GM03348 (cell line): Measurements from ENCODE around the gene WLS.
A peak's percentile ranks its signal among the peaks of the same experiment; 100 is the strongest.
"Not testable (repeated sequence)": the region's sequence is repeated elsewhere in the genome, so short reads cannot be mapped to it uniquely, and the experiment has no call there.

Source experiments
- DNase-seq: peaks from one replicate; pipeline ENCODE4 v3.0.0; 2012; ENCODE audit warnings: low spot score

Gene WLS

DNA sequence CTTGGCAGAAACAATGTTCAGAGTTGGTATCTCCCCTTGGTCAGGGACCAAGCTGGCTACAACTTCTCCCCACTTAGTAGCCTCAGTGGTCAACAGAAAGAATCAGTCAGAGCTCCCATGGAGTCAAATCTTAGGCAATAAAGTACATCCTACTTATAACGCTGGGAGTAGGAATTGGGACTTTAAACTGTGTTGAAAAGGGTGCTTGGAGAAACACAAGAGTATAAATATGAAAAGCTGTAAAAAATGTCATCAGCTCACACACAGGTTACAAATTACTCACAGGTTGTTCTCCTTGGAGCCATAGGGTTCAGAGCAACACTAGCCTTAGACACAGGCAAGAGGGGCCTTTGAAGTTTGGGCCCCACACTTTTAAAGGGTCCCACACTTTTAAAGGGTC lies 67.4 kb downstream of the WLS start:
- DNase-seq = no peak

DNA sequence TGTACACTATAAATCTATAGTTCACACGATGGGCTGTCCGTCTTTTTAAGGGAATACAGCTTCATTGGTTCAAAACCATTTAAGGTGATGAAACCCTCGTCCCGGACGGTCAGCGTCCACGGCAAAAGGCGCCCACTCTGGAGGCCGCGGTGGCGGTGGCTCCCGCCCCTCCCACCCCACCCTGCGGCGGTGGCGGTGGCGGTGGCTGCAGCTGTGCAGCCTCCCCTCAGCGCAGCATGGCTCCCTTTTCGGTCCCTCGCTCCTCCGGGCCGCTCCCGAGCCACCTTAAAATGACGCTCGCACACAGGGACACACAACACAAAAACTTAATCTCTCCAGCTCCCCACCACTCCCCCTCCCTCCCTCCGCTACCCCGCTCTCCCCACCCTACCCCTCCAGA lies 69.1 kb downstream of the WLS start:
- no peak for DNase-seq

DNA sequence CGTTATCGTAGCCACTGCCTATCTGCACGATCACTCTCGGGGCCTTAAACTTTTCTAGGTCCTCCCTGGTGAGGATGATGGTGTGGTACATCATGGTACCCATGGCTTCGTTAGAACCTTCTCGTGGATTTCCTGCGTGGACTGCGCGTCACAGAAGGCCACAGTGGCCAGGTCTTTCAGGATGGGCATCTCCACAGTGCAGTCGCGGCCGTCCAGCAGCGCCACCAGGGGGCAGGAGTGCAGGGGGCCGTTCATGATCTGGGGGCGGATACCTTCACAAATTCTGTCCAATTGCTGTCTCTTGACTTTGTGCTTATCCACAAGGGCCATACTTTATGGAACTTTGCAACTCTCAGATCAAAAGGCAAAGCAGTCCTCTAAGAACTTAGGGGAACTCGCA lies 69.6 kb downstream of the WLS start:
- no peak for DNase-seq

DNA sequence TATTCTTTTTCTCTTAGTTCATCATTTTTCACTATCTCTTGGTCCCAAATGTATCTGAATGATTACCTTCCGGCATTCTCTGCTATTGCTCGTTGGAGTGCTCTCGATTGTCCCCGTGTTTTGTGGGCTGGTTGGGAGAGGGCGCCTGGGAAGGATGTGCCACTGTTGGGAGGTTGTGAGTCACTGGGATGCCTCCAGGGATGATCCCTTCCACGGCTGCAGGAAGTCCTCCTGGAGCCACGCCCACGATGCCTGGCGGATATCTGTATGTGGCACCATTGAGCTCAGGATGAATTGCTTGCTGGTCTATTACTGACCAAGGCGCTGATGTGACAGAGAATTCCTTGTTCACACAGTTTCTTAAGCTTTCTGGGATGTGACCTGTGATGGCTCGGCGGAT lies 70.7 kb downstream of the WLS start:
- not testable (repeated sequence) for DNase-seq

DNA sequence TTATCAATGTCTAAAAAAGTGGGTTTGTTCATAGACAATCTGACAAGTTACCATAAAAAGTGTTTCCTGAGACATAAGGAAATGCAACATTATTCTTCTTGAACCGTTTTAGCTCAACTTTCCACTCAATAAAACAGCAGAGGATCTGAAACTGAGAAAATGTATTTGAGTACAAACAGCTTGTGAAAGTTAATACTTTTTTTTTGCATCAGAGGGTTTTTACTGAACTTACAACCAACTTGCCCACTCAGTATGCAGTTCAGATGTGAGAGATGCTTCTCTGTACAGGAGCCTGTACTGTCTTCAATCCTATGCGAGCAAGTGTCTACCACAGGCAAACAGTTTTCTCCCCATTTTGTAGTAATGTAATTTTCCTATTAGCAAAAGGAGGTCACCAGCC lies 71.4 kb downstream of the WLS start:
- not testable (repeated sequence) for DNase-seq

DNA sequence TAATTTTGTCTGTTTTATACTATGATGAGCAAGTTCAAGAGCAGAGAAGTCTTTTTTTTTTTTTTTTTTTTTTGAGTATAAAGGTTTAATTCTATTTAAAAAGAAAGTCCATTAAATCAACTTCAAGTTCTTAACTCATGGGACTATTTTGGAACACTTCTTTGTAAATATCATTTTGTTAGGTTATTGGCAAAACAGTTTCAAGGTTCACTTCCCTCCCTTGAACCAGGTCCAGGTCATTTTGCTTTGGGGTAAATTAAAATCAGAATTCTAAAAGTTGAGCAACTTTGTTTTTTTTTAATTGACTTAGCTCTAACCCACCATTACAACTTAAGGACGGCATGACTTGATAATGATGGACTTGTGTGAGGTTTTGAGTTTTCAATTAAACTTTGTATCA lies 72.3 kb downstream of the WLS start:
- DNase-seq = no peak

DNA sequence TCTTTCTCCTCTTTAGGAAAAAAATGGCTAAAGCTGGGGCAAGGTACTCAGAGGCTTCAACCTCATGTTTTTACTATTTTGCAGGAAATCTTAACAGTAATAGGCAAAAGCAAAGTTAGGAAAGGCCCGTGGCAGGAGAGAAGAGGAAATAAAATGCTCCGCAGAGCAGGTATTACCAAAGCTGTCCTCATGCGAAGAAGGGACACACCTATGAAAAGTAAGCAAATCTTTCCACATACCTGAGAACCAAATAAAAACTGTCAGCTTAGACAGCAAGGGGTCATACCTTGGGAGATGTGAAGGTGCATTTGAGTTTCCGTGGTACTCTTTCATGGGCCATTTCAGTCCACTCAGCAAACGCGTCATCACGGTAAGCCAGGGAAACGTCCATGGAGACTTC lies 73.5 kb downstream of the WLS start:
- DNase-seq = no peak

DNA sequence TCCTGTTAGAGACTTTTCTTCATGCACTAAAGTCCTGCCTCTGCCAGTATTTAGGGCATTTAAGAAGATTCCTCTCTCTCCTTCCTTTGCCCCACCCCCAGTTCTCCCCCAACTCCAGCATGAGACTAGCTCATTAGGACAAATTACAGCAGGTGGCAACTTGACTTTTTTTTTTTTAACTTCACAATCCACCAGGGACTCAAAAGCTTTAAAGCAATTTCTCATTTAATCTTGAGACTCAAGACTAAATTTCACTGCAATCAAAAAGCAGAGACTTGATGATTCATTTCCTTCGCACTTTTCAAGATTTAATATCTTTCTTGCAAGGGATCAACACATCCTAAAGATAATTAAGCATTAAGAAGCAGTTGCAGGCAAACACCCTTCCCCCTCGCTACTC lies 74.9 kb downstream of the WLS start:
- no peak for DNase-seq

DNA sequence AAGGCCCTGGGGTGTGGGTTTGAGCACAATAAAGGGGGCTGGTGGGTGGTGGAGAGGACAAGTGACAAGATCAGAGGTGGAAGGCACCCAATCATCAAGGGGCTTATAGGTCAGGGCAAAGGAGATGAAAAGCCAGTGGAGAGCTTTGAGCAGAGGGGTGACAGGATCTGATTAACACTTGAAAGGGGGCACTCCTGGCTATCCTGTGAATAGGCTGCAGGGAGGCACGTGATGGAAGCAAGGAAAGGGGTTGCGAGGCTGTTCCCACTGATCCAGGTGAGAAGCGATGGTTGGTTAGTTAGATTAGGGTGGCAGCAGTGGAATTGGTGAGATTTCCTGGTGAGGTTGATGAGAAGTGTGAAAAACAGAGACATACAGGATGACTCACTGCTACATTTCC lies 80.6 kb downstream of the WLS start:
- no peak for DNase-seq

DNA sequence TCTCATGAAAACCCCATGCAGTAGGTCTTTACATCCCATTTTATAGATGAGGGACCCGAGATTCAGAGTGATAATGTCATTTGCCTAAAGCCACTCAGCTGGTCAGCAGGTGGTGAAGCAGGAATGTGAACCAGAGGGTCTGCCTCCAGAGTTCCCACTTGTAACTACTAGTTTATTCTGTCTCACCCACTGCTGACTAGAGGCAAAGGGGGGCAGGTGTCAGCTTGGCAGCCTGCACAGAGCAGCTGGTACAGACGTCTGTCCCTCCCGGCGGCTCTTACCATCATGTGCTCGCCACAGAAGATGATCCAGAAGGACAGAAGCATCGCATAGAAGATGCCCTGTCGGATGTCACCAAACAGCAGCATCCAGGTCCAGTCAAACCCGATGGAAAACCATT lies 82.4 kb downstream of the WLS start:
- no peak for DNase-seq

DNA sequence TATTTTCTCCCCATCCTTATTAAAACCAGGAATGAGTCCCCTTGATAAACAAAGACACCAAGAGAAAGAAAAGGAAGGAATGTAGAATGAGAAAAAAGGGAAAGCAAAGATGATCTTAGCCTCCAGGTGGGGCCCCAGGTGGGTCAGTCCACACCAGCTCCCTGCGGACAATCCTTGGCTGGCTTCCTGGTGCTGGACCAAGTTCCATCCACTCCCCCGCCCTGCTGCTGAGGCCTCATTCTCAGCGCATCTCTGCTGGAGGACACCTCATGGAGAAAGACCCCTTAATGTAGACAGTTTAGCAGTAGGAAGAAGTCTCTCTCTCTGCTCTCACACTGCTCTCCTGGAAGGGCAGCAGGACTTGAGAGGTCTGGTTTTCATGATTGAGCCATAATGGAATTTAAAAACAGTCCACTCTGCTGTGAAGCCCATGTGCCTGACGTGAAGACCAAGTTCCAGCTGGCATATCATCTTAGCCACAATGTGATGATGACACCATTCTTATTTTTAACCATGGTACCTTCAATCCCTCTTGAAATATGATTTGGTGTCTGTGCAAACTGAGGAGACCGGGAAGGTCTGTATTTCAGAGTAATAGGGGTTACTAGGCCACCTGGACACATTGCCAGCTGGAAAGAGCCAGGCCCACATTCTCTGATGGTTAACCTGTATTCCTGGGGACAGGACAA lies 83.1 kb downstream of the WLS start:
- no peak for DNase-seq

DNA sequence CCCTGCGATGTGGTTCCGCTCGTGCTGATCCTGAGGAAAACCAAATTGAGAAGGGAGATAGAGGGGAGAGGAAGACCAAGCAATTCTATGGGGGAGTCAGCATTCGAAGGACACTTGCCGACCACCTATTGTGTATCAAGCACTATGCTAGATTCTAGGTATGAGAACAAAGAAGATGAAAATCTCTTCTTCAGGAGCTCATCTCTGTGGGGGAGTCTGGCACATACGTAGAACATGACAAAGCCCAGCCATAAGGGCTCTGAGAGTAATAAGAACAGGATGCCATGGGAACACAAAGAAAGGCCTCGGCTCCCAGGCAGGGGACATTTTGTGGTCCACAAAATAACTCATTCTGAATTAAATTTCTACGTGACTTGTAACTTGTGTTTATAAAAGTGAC lies 83.7 kb downstream of the WLS start:
- DNase-seq = no peak

DNA sequence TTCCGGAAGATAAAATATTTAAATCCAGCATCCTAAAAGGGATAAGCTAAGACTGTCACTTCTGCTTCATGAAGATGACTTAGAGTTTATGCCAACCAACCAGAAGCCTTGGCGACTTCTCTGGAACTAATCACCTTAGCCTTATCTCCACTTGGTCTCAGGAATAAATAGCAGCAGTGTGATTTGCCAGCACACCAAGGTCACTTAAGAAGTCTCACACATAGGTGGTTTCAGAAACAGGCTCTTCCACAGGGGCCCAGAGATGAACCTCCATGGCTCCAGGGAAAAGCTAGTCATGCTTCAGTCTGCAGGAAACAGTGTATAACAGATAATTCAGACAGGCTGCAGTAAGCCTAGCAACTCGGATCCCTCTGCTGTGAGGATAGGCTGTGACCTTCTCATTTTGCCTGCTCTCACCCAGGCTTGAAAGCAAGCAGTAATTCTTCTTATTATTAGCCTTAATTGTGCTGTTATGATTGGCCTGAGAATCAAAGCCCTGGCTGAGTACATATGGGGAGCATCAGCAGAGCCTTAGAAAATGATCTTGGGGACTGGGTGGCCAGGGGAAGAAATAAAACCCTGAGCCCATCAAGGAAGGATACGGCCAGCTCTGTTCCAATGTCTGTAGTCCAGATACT lies 84.7 kb downstream of the WLS start:
- no peak for DNase-seq

DNA sequence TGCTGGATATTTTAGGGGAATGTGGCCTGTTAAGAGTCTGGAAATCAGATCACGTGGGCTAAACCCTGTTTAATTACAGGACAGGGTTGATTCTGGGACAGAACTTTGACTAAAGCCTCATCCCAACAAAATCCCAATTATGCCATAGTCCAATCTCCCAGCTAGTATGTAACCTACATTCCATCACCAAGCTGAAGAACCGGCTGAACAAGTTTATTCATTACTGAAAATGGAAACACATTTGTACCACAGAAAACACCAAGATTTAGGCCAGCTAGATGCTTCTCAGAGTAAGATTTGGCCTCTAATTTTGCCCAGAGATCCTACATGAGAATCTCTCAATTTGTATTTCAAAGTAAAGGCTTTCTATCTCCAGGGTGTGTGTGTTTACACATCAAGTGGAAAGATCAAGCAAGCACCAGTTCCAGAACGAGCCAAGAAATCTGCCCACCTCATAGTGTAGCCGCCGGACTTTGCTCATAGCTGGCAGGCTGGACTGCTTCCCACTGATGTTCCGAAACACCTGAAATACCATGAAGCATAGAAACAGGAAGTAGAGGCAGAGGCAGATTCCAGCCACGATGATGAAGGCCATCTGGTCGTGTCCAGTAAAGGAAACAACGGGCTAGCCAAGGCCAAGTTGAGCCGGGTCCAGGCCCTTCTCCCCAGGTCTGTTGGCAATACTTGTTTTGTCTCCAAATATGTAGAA lies 86.8 kb downstream of the WLS start:
- DNase-seq = no peak

DNA sequence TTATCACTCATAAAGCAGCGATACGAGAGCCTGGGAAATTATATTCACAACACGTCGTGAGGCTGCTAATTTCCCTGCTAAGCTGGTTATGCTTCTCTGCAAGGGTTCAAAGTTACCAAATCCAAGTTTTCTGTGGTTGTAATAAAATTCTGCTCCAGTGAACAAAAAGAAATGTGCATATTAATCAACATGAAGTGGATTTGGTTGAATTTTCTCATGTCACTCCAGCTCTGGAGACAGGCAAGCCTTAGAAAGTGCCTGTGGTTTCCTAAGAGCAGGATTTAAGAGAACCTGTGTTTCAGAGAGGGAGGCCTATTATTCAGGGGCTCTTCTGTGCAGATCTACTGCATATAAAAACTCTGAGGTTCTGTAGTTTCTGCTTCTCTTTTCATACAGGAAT lies 87.5 kb downstream of the WLS start:
- no peak for DNase-seq

DNA sequence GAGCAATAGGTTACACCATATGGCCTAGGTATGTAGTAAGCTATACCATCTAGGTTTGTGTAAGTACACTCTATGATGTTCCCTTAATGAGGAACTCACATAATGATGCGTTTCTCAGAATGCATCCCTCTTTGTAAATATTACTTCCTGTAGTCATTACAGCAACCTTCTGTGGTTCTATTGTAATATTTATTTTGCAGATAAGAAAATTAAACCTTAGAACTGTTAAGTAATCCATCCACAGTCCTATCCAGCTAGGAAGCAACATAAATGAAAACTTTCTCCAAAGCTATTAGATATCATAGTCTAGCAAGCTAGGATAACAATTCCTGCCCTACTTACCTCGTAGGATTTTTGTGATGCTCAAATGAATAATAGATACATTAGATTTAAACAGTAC lies 88.7 kb downstream of the WLS start:
- DNase-seq = no peak

DNA sequence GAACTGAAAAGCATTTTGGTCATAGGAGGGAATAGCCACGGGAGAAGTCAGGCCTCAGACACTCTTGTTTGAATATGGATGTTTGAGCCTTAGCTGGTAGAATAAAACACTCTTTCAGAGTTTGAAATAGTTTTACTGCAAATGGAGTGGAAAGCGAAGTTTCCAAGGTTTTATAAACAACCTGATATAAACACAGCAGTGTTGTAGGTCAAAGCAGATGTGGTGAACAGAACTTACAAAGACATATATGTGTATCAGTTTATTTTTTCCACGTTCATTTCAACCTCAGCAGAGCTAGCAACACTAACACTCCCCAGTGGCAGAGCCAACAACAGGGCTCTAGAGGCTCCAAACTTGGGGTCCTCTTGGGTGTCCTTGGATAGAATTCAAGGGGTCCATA lies 89.9 kb downstream of the WLS start:
- DNase-seq = no peak

DNA sequence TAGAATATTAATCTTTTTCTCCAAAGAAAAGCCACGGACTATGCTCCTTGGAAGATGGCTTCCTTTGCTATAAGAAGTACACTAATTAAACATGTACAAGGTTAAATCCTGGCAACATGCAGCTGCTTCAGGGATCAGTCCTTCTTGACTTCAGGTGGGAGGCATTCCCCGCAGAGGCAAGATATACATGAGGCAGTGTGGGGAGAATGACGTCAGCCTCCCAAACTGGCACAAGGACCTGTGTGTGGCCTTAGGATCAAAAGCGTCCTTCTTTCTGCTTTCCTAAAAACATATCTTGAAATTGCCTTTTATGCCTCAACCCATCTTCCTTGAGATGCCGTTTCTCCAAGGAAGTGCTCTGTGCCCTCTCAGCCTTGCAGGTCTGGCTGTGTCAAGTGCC lies 90.3 kb downstream of the WLS start:
- DNase-seq = no peak

DNA sequence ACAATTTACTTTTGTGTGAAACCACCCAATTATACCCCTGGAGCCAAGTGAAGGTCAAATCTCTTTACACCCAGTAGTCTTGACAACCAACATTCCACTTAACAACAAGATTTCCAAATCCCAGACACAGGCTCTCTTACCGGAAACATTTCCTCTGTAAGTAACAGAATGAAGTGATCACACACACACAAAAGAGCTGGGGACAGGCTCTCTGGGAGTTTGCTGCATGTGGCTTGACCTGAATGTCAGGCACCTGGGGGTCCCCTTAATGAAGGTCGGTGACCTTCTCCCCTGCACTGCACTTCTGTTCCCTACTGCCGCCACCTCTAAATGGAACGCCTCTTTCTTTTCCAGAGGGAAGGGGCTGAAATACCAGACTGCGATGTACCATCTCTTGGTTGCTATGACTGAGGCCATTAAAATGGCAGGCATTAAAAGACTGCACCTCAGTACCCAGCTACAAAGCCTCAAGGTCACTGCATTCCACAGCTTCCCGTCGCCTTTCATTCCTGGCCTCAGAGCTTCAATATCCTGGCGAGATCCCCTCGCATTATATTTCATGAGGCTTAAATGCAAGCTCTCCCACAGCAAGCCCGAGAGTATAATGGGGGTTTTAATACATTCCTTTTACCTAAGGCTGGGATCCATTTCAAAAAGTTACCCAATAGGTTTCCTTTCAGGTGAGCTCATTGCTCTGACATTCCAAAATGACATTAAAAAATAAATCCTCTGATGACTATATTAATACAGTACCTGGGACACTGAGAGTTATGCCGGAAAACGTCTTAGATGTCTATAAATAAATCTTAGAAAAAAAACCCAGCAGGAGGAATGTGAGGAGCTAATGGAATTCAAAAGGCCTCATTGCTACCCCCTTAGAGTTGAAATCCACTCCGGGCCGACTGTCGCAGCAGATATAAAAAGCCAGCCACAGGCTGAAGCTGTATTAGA lies 91.0 kb downstream of the WLS start:
- DNase-seq = peak; percentile 23

DNA sequence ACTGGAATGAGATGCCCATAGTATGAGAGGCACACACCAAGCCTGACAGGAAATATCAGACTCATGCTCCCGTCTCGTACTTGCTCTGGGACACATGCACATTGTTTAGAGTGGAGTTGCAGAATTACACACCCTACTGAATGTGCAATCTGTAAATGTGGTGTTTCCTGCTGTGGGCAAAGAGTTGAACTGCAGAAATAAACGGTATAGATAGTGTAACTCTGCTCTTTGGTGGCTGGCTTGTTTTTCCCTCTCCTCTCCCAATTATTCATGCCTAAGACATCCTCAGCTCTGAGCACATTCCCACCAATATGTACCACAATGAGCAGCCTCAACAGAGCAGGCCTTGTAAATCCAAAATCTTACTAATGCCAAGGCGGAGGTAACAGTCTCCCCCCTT lies 91.8 kb downstream of the WLS start:
- DNase-seq = no peak

DNA sequence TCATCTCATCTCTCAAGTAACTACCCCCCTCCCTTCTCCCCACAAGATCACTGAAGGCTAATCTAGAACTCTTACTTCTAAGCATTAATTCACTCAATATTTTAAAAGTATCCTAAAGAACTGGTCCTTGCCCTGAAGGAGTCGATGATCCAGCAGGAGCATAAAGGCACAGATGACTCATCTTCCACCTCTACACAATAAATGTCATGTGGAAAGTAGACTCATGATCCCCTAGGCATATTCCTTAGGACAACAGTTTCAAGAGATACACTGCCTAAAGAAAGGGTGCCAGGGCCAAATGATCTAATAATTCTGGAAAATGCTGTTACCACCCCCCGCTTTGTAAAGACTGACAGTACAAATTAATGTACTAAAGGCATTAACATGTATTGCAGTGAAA lies 96.1 kb downstream of the WLS start:
- DNase-seq = no peak

DNA sequence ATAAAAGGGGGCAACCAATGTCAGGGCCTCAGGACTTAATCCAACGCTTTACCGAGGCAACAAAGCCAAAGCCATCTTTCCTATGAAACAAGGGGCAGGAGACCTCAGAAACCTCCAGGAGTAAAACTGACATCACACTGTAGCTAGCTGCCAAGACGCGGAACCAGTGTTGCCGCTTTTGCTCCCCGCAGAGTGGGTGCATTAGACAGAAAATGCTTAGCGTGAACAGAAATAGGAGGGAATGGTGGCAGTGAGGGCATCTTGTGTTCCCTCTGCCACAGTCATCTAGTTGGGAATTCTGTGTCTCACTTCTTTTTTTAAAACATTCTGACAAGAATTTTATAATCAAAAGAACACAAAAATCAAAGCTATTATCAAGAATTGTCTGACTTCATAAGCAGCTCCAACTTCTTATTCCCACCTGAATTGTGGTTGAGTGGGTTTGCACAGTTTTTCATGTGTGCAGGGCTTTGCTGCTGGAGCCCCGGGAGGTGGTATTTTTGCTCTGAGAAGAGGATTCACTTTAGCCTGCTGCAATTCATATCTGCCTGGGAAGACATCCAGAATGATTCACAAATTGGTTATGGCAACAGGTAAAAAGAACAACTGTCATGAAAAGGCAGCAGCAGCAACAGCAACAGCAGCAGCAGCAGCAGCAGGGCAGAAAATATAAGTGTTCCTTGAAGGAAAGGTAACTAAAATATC lies 99.7 kb downstream of the WLS start:
- no peak for DNase-seq
